ACC112 (cell line): Measurements from ENCODE around the gene NEU4.

Experiments used
- H2AFZ ChIP-seq: fragments of 200-600 bp; sonication (generic); one replicate; pipeline ENCODE4 v1.6.0; 2017; ENCODE audit warnings: antibody characterized with exemption, low read length; ENCODE audit not compliant: unreplicated experiment
- H3K27ac ChIP-seq: fragments of 200-600 bp; sonication (generic); 2 replicates; pipeline ENCODE4 v1.5.1; 2014; ENCODE audit warnings: low read depth, mild to moderate bottlenecking, antibody characterized with exemption, low read length, moderate library complexity
- H3K27me3 ChIP-seq: fragments of 200-600 bp; sonication (generic); 2 replicates; pipeline ENCODE4 v1.6.1; 2014; ENCODE audit warnings: mild to moderate bottlenecking, antibody characterized with exemption, low read length, moderate library complexity, mixed read lengths; ENCODE audit not compliant: insufficient read depth
- H3K36me3 ChIP-seq: fragments of 200-600 bp; sonication (generic); 2 replicates; pipeline ENCODE4 v1.6.1; 2016; ENCODE audit warnings: mild to moderate bottlenecking, antibody characterized with exemption, low read length, moderate library complexity, mixed read lengths; ENCODE audit not compliant: insufficient read depth
- H3K4me1 ChIP-seq: fragments of 200-600 bp; sonication (generic); one replicate; pipeline ENCODE4 v1.6.1; 2016; ENCODE audit warnings: low read length, mixed read lengths; ENCODE audit not compliant: insufficient read depth, unreplicated experiment, control insufficient read depth
- H3K4me3 ChIP-seq: fragments of 200-600 bp; sonication (generic); 2 replicates; pipeline ENCODE4 v1.5.1; 2014; ENCODE audit warnings: mild to moderate bottlenecking, low read depth, low read length
- H3K79me2 ChIP-seq: fragments of 200-600 bp; sonication (generic); one replicate; pipeline ENCODE4 v1.6.0; 2016; ENCODE audit warnings: low read length; ENCODE audit not compliant: control insufficient read depth, unreplicated experiment, insufficient read depth

NEU4 gene

GRCh38 chr2:241844066-241844728 is 35.2 kb downstream of the NEU4 start:
- peaks cover 5% of the 10 kb centered on the region for H3K4me1 ChIP-seq
- H3K36me3 ChIP-seq, result no peaks in the 10 kb centered on the region
- H2AFZ ChIP-seq, result peak overlapping the region; percentile 38
- no peak overlapping the region for H3K27ac ChIP-seq
- H3K27me3 ChIP-seq, result no peaks in the 10 kb centered on the region
- no peaks in the 10 kb centered on the region for H3K79me2 ChIP-seq
- H3K4me3 ChIP-seq, result peak overlapping the region; percentile 79

- no peak overlapping the region for H2AFZ ChIP-seq
- H3K4me3 ChIP-seq, result peak overlapping the region; percentile 79
- H3K4me1 ChIP-seq, result peaks cover 5% of the 10 kb centered on the region
- H3K36me3 ChIP-seq, result no peaks in the 10 kb centered on the region
- H3K27ac ChIP-seq, result no peak overlapping the region
- H3K79me2 ChIP-seq, result no peaks in the 10 kb centered on the region
- no peaks in the 10 kb centered on the region for H3K27me3 ChIP-seq
Observed at GRCh38 chr2:241844831-241845578, 36.0 kb downstream of the NEU4 start.

GRCh38 chr2:241846406-241846805 is 37.4 kb downstream of the NEU4 start:
- no peaks in the 10 kb centered on the region for H3K79me2 ChIP-seq
- no peak overlapping the region for H3K27ac ChIP-seq
- no peaks in the 10 kb centered on the region for H3K27me3 ChIP-seq
- no peak overlapping the region for H2AFZ ChIP-seq
- H3K4me3 ChIP-seq, result no peak overlapping the region
- no peaks in the 10 kb centered on the region for H3K36me3 ChIP-seq
- H3K4me1 ChIP-seq, result peaks cover 5% of the 10 kb centered on the region

- H2AFZ ChIP-seq, result no peak overlapping the region
- no peak overlapping the region for H3K4me3 ChIP-seq
- no peaks in the 10 kb centered on the region for H3K27me3 ChIP-seq
- no peaks in the 10 kb centered on the region for H3K79me2 ChIP-seq
- no peak overlapping the region for H3K27ac ChIP-seq
- H3K4me1 ChIP-seq, result peaks cover 5% of the 10 kb centered on the region
- no peaks in the 10 kb centered on the region for H3K36me3 ChIP-seq
Observed at GRCh38 chr2:241848761-241849615, 40.0 kb downstream of the NEU4 start.

- Histone ChIP-seq H3K79me2 (no peaks in the 10 kb centered on the region), H3K4me3 (no peak overlapping the region), H2AFZ (no peak overlapping the region), H3K27ac (no peak overlapping the region), H3K36me3 (no peaks in the 10 kb centered on the region), H3K4me1 (peaks cover 1% of the 10 kb centered on the region), H3K27me3 (no peaks in the 10 kb centered on the region)
Observed at GRCh38 chr2:241849616-241850543, 40.9 kb downstream of the NEU4 start.

- Histone ChIP-seq H3K36me3 (no peaks in the 10 kb centered on the region), H3K4me1 (no peaks in the 10 kb centered on the region), H3K79me2 (no peaks in the 10 kb centered on the region), H3K27ac (no peak overlapping the region), H3K27me3 (no peaks in the 10 kb centered on the region), H3K4me3 (no peak overlapping the region), H2AFZ (no peak overlapping the region)
Observed at GRCh38 chr2:241850544-241851324, 41.7 kb downstream of the NEU4 start.

- no peaks in the 10 kb centered on the region for H3K27me3 ChIP-seq
- no peaks in the 10 kb centered on the region for H3K36me3 ChIP-seq
- no peak overlapping the region for H3K4me3 ChIP-seq
- H3K79me2 ChIP-seq, result no peaks in the 10 kb centered on the region
- H2AFZ ChIP-seq, result no peak overlapping the region
- H3K27ac ChIP-seq, result no peak overlapping the region
- no peaks in the 10 kb centered on the region for H3K4me1 ChIP-seq
Observed at GRCh38 chr2:241851325-241852115, 42.5 kb downstream of the NEU4 start.

GRCh38 chr2:241852116-241852980 is 43.4 kb downstream of the NEU4 start:
- no peaks in the 10 kb centered on the region for H3K27me3 ChIP-seq
- H3K27ac ChIP-seq, result no peak overlapping the region
- H3K4me3 ChIP-seq, result no peak overlapping the region
- no peaks in the 10 kb centered on the region for H3K79me2 ChIP-seq
- H3K36me3 ChIP-seq, result no peaks in the 10 kb centered on the region
- H3K4me1 ChIP-seq, result no peaks in the 10 kb centered on the region
- no peak overlapping the region for H2AFZ ChIP-seq
